ENCODE measurements around the gene AUH. TPM values are rescaled to one million over a fixed set of nuclear protein-coding genes. Genes with fewer than 3 reads are reported as not detected.

AUH gene
- total RNA-seq, 1 experiment from 2014 or later, result 29.2 TPM

GRCh38 chr9:91188719-91189590 lies 172.8 kb downstream of the AUH start:
- no peak overlapping the region for H3K27ac ChIP-seq (ENCODE audit: low read length)
- no peaks in the 10 kb centered on the region for H4K20me1 ChIP-seq (ENCODE audit: insufficient read depth, low read depth, low read length)
- no peak overlapping the region for H2AFZ ChIP-seq (ENCODE audit: low read length)
- H3K4me1 ChIP-seq (ENCODE audit: low read length), result peaks cover 13% of the 10 kb centered on the region
- H3K9ac ChIP-seq (ENCODE audit: low read length), result no peak overlapping the region
- H3K9me3 ChIP-seq (ENCODE audit: low read length), result no peaks in the 10 kb centered on the region
- no peaks in the 10 kb centered on the region for H3K79me2 ChIP-seq (ENCODE audit: low read length)
- H3K4me2 ChIP-seq (ENCODE audit: low read depth, low read length, poor library complexity, severe bottlenecking), result no peak overlapping the region
- H3K4me3 ChIP-seq (ENCODE audit: low read length), result no peak overlapping the region
- no peaks in the 10 kb centered on the region for H3K36me3 ChIP-seq (ENCODE audit: insufficient read depth, low read length)
- no peaks in the 10 kb centered on the region; the same call in 1 of the 2 replicates for H3K27me3 ChIP-seq (ENCODE audit: low read length)
- no peaks in the 10 kb centered on the region for H3K9me2 ChIP-seq (replicated peaks; ENCODE audit: insufficient read depth, low read length)
- no peak for DNase-seq

GRCh38 chr9:91187965-91188344 lies 173.8 kb downstream of the AUH start:
- Histone ChIP-seq H3K4me2 (ENCODE audit: low read depth, low read length, poor library complexity, severe bottlenecking) (no peak overlapping the region), H3K9me3 (ENCODE audit: low read length) (no peaks in the 10 kb centered on the region), H3K27me3 (ENCODE audit: low read length) (no peaks in the 10 kb centered on the region; the same call in 1 of the 2 replicates), H3K36me3 (ENCODE audit: insufficient read depth, low read length) (no peaks in the 10 kb centered on the region), H3K9ac (ENCODE audit: low read length) (no peak overlapping the region), H3K27ac (ENCODE audit: low read length) (no peak overlapping the region), H3K4me3 (ENCODE audit: low read length) (no peak overlapping the region), H3K79me2 (ENCODE audit: low read length) (no peaks in the 10 kb centered on the region), H4K20me1 (ENCODE audit: insufficient read depth, low read depth, low read length) (no peaks in the 10 kb centered on the region), H3K4me1 (ENCODE audit: low read length) (peaks cover 3% of the 10 kb centered on the region), H2AFZ (ENCODE audit: low read length) (no peak overlapping the region), H3K9me2 (replicated peaks; ENCODE audit: insufficient read depth, low read length) (no peaks in the 10 kb centered on the region)
- no peak for DNase-seq

GRCh38 chr9:91187311-91187964 lies 174.3 kb downstream of the AUH start:
- H3K27me3 ChIP-seq (ENCODE audit: low read length), result no peaks in the 10 kb centered on the region; the same call in 1 of the 2 replicates
- no peaks in the 10 kb centered on the region for H4K20me1 ChIP-seq (ENCODE audit: insufficient read depth, low read depth, low read length)
- H2AFZ ChIP-seq (ENCODE audit: low read length), result no peak overlapping the region
- no peak overlapping the region for H3K4me2 ChIP-seq (ENCODE audit: low read depth, low read length, poor library complexity, severe bottlenecking)
- no peak overlapping the region for H3K4me3 ChIP-seq (ENCODE audit: low read length)
- H3K27ac ChIP-seq (ENCODE audit: low read length), result no peak overlapping the region
- no peaks in the 10 kb centered on the region for H3K36me3 ChIP-seq (ENCODE audit: insufficient read depth, low read length)
- no peaks in the 10 kb centered on the region for H3K9me2 ChIP-seq (replicated peaks; ENCODE audit: insufficient read depth, low read length)
- no peak overlapping the region for H3K9ac ChIP-seq (ENCODE audit: low read length)
- no peaks in the 10 kb centered on the region; the same call in 1 of the 2 replicates for H3K4me1 ChIP-seq (ENCODE audit: low read length)
- no peaks in the 10 kb centered on the region for H3K79me2 ChIP-seq (ENCODE audit: low read length)
- no peak for DNase-seq
- no peaks in the 10 kb centered on the region for H3K9me3 ChIP-seq (ENCODE audit: low read length)

GRCh38 chr9:91186632-91187108 lies 175.0 kb downstream of the AUH start:
- Histone ChIP-seq H3K9me3 (ENCODE audit: low read length) (no peaks in the 10 kb centered on the region), H3K36me3 (ENCODE audit: insufficient read depth, low read length) (no peaks in the 10 kb centered on the region), H4K20me1 (ENCODE audit: insufficient read depth, low read depth, low read length) (no peaks in the 10 kb centered on the region), H3K27me3 (ENCODE audit: low read length) (no peaks in the 10 kb centered on the region; the same call in 1 of the 2 replicates), H3K4me3 (ENCODE audit: low read length) (no peak overlapping the region), H3K9ac (ENCODE audit: low read length) (no peak overlapping the region), H3K27ac (ENCODE audit: low read length) (no peak overlapping the region), H3K79me2 (ENCODE audit: low read length) (no peaks in the 10 kb centered on the region), H2AFZ (ENCODE audit: low read length) (no peak overlapping the region), H3K4me2 (ENCODE audit: low read depth, low read length, poor library complexity, severe bottlenecking) (no peak overlapping the region), H3K4me1 (ENCODE audit: low read length) (no peaks in the 10 kb centered on the region), H3K9me2 (replicated peaks; ENCODE audit: insufficient read depth, low read length) (no peaks in the 10 kb centered on the region)
- DNase-seq, result no peak

- Histone ChIP-seq H3K9me2 (replicated peaks; ENCODE audit: insufficient read depth, low read length) (no peaks in the 10 kb centered on the region), H3K36me3 (ENCODE audit: insufficient read depth, low read length) (no peaks in the 10 kb centered on the region), H3K4me3 (ENCODE audit: low read length) (no peak overlapping the region), H3K27ac (ENCODE audit: low read length) (no peak overlapping the region), H3K9ac (ENCODE audit: low read length) (no peak overlapping the region), H3K79me2 (ENCODE audit: low read length) (no peaks in the 10 kb centered on the region), H3K9me3 (ENCODE audit: low read length) (no peaks in the 10 kb centered on the region), H3K27me3 (ENCODE audit: low read length) (no peaks in the 10 kb centered on the region; the same call in 1 of the 2 replicates), H2AFZ (ENCODE audit: low read length) (no peak overlapping the region), H3K4me1 (ENCODE audit: low read length) (no peaks in the 10 kb centered on the region), H4K20me1 (ENCODE audit: insufficient read depth, low read depth, low read length) (no peaks in the 10 kb centered on the region), H3K4me2 (ENCODE audit: low read depth, low read length, poor library complexity, severe bottlenecking) (no peak overlapping the region)
- no peak for DNase-seq
Measured at GRCh38 chr9:91185193-91185886, 176.4 kb downstream of the AUH start.

- no peak overlapping the region for H3K4me2 ChIP-seq (ENCODE audit: low read depth, low read length, poor library complexity, severe bottlenecking)
- no peaks in the 10 kb centered on the region for H3K79me2 ChIP-seq (ENCODE audit: low read length)
- H3K27ac ChIP-seq (ENCODE audit: low read length), result no peak overlapping the region
- no peaks in the 10 kb centered on the region for H3K9me2 ChIP-seq (replicated peaks; ENCODE audit: insufficient read depth, low read length)
- no peaks in the 10 kb centered on the region for H3K4me1 ChIP-seq (ENCODE audit: low read length)
- H2AFZ ChIP-seq (ENCODE audit: low read length), result no peak overlapping the region
- no peak for DNase-seq
- H4K20me1 ChIP-seq (ENCODE audit: insufficient read depth, low read depth, low read length), result no peaks in the 10 kb centered on the region
- no peaks in the 10 kb centered on the region for H3K36me3 ChIP-seq (ENCODE audit: insufficient read depth, low read length)
- no peaks in the 10 kb centered on the region for H3K27me3 ChIP-seq (ENCODE audit: low read length)
- no peaks in the 10 kb centered on the region for H3K9me3 ChIP-seq (ENCODE audit: low read length)
- no peak overlapping the region for H3K9ac ChIP-seq (ENCODE audit: low read length)
- no peak overlapping the region for H3K4me3 ChIP-seq (ENCODE audit: low read length)
Measured at GRCh38 chr9:91182429-91183225, 179.1 kb downstream of the AUH start.

GRCh38 chr9:91181541-91181940 lies 180.2 kb downstream of the AUH start:
- Histone ChIP-seq H3K27me3 (ENCODE audit: low read length) (no peaks in the 10 kb centered on the region), H3K9me2 (replicated peaks; ENCODE audit: insufficient read depth, low read length) (no peaks in the 10 kb centered on the region), H3K9ac (ENCODE audit: low read length) (no peak overlapping the region), H3K4me3 (ENCODE audit: low read length) (no peak overlapping the region), H3K4me2 (ENCODE audit: low read depth, low read length, poor library complexity, severe bottlenecking) (no peak overlapping the region), H3K79me2 (ENCODE audit: low read length) (no peaks in the 10 kb centered on the region), H3K9me3 (ENCODE audit: low read length) (no peaks in the 10 kb centered on the region), H4K20me1 (ENCODE audit: insufficient read depth, low read depth, low read length) (no peaks in the 10 kb centered on the region), H3K4me1 (ENCODE audit: low read length) (no peaks in the 10 kb centered on the region), H3K36me3 (ENCODE audit: insufficient read depth, low read length) (no peaks in the 10 kb centered on the region), H3K27ac (ENCODE audit: low read length) (no peak overlapping the region), H2AFZ (ENCODE audit: low read length) (no peak overlapping the region)
- DNase-seq, result no peak

Measured in Karpas-422 (cell line).